ENCODE results near the gene APOO.

Gene APOO

DNA sequence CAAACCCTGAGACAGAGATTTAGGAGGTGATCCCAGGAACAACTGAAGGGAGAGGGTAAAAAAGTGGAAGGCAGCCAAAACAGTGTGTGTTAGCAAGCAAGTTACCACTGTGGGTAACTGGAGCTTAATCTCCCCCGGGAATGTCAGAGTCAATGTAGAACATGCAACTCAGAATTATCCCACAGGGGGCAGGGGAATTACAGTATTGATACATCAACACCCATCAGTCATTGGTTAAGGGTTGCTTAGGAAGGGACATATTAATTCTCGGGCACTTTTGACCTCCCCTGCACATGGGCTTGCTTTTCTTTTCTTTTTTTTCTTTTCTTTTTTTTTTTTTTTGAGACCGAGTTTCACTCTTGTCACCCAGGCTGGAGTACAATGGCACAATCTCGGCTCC, 29.4 kb upstream of the APOO start:
- H3K4me3 ChIP-seq (ENCODE audit: low read depth, low read length), result no peak overlapping the region
- no peaks in the 10 kb centered on the region for H3K79me2 ChIP-seq
- no peaks in the 10 kb centered on the region for H3K27me3 ChIP-seq (ENCODE audit: control insufficient read depth, insufficient read depth, low read length)
- no peak overlapping the region for H3K9ac ChIP-seq
- no peak overlapping the region for H3K27ac ChIP-seq
- no peaks in the 10 kb centered on the region for H3K36me3 ChIP-seq (ENCODE audit: control insufficient read depth, insufficient read depth, low read length)
- H3K4me2 ChIP-seq (ENCODE audit: low read length), result no peak overlapping the region
- TF ChIP-seq, protein P1, sequence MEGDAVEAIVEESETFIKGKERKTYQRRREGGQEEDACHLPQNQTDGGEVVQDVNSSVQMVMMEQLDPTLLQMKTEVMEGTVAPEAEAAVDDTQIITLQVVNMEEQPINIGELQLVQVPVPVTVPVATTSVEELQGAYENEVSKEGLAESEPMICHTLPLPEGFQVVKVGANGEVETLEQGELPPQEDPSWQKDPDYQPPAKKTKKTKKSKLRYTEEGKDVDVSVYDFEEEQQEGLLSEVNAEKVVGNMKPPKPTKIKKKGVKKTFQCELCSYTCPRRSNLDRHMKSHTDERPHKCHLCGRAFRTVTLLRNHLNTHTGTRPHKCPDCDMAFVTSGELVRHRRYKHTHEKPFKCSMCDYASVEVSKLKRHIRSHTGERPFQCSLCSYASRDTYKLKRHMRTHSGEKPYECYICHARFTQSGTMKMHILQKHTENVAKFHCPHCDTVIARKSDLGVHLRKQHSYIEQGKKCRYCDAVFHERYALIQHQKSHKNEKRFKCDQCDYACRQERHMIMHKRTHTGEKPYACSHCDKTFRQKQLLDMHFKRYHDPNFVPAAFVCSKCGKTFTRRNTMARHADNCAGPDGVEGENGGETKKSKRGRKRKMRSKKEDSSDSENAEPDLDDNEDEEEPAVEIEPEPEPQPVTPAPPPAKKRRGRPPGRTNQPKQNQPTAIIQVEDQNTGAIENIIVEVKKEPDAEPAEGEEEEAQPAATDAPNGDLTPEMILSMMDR (IDR thresholded peaks at IDR 0.05), result no peak
- H3K9me3 ChIP-seq (ENCODE audit: control insufficient read depth, low read length), result no peaks in the 10 kb centered on the region
- no peak overlapping the region for H2AFZ ChIP-seq
- no peaks in the 10 kb centered on the region for H3K4me1 ChIP-seq

DNA sequence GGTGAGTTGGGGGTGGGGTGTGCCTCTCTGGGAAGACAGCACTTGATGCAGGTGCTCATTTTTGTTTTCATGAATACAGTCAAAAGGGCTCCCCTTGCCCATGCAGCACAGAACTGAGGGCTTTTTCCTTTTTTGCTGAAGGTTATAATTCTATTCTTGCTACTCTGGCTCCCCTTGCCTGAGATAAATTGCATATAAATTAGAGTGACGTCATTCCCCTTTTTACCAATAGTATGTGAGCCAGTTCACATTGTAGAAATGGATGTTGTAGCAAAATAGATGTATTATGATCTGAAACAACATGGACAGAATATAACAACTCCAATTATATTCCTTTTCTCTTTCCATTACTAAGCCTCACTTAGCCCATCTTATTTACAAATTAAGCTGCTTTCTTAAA, 28.4 kb upstream of the APOO start:
- no peak overlapping the region for H3K4me3 ChIP-seq (ENCODE audit: low read depth, low read length)
- H3K36me3 ChIP-seq (ENCODE audit: control insufficient read depth, insufficient read depth, low read length), result no peaks in the 10 kb centered on the region
- H3K4me1 ChIP-seq, result no peaks in the 10 kb centered on the region
- H3K9me3 ChIP-seq (ENCODE audit: control insufficient read depth, low read length), result no peaks in the 10 kb centered on the region
- no peak overlapping the region for H3K27ac ChIP-seq
- no peaks in the 10 kb centered on the region for H3K27me3 ChIP-seq (ENCODE audit: control insufficient read depth, insufficient read depth, low read length)
- H3K4me2 ChIP-seq (ENCODE audit: low read length), result no peak overlapping the region
- TF ChIP-seq, protein P1 (IDR thresholded peaks at IDR 0.05), result no peak
- H3K79me2 ChIP-seq, result no peaks in the 10 kb centered on the region
- H3K9ac ChIP-seq, result no peak overlapping the region
- no peak overlapping the region for H2AFZ ChIP-seq

DNA sequence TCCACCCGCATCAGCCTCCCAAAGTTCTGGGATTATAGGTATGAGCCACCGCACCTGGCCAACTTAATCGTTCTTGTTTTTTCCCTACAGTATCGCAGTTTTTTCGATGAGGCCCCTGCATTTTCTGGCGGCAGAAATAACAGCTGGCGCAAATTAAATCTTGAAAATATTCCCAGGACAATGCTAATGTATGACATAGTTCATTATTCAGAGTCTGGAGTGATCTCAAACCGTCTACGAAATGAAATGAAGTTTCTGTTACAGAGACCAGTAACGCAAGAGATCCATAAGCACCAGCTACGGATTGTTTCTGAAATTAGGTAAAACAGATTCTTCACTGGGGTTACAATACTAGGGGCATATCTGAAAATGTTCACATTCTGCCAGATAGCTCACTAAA, 27.4 kb upstream of the APOO start:
- H3K27me3 ChIP-seq (ENCODE audit: control insufficient read depth, insufficient read depth, low read length), result no peaks in the 10 kb centered on the region
- no peak overlapping the region for H2AFZ ChIP-seq
- no peak overlapping the region for H3K27ac ChIP-seq
- TF ChIP-seq, protein P1 (IDR thresholded peaks at IDR 0.05), result no peak
- H3K36me3 ChIP-seq (ENCODE audit: control insufficient read depth, insufficient read depth, low read length), result no peaks in the 10 kb centered on the region
- no peak overlapping the region for H3K4me3 ChIP-seq (ENCODE audit: low read depth, low read length)
- H3K4me1 ChIP-seq, result no peaks in the 10 kb centered on the region
- H3K4me2 ChIP-seq (ENCODE audit: low read length), result no peak overlapping the region
- H3K79me2 ChIP-seq, result no peaks in the 10 kb centered on the region
- H3K9me3 ChIP-seq (ENCODE audit: control insufficient read depth, low read length), result no peaks in the 10 kb centered on the region
- H3K9ac ChIP-seq, result no peak overlapping the region

DNA sequence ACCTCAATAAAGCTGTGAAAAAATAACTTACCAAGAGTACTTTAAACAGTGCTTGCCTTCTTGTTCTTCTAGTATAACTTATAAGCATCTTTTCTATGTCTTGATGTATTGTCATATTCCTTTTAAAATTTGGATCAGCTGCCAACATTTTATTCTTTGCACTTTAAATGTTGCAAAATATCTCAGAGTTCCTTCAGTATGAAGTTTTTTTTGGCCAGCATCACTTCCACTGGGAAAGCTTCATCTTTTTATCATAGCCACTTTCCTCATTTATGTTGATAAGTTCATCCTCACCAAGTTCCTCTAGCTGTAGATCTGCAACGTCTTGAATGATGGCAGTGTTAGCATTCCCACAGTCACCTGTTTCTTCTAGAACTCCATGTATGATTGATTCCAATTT, 24.3 kb upstream of the APOO start:
- Histone ChIP-seq H2AFZ (no peak overlapping the region), H3K4me2 (ENCODE audit: low read length) (no peak overlapping the region), H3K79me2 (no peaks in the 10 kb centered on the region), H3K9me3 (ENCODE audit: control insufficient read depth, low read length) (no peaks in the 10 kb centered on the region), H3K27me3 (ENCODE audit: control insufficient read depth, insufficient read depth, low read length) (no peaks in the 10 kb centered on the region), H3K4me1 (no peaks in the 10 kb centered on the region), H3K9ac (no peak overlapping the region), H3K27ac (no peak overlapping the region), H3K36me3 (ENCODE audit: control insufficient read depth, insufficient read depth, low read length) (no peaks in the 10 kb centered on the region), H3K4me3 (ENCODE audit: low read depth, low read length) (no peak overlapping the region)
- TF ChIP-seq, protein P1 (IDR thresholded peaks at IDR 0.05), result no peak

DNA sequence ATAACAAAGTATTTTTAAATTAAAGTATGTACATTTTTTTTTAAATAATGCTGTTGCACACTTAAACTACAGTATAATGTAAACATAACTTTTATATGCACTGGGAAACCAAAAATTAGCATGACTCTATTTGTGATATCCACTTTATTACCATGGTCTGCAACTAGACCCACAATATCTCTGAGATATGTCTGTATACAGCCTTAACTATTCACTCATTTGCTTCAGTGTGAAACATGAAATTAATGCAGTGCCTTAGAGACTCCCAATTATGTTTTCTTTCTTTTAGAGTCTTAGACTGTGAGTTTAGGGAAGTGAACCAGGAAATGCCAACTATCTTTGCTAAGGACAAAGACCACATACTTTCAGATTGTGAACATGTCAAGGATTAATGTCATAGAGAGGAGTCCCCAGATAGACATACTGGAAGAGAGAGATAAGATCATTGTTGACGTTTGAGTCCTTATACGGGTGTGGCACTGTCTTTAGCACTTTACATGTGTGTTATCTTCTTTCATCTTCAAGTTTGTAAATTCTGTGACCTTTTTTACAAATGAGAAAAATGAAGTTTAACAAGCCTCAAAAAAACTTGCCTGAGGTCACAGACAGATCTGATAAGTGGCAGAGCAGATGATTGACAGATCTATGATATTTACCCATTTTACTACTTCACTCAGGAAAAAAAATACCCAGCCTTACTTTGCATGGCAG, 23.3 kb upstream of the APOO start:
- Histone ChIP-seq H3K4me3 (ENCODE audit: low read depth, low read length) (no peak overlapping the region), H3K27ac (no peak overlapping the region), H3K9me3 (ENCODE audit: control insufficient read depth, low read length) (no peaks in the 10 kb centered on the region), H3K79me2 (no peaks in the 10 kb centered on the region), H3K36me3 (ENCODE audit: control insufficient read depth, insufficient read depth, low read length) (no peaks in the 10 kb centered on the region), H3K4me1 (no peaks in the 10 kb centered on the region), H3K9ac (no peak overlapping the region), H3K4me2 (ENCODE audit: low read length) (no peak overlapping the region), H3K27me3 (ENCODE audit: control insufficient read depth, insufficient read depth, low read length) (no peaks in the 10 kb centered on the region), H2AFZ (no peak overlapping the region)
- TF ChIP-seq, protein P1 (IDR thresholded peaks at IDR 0.05), result no peak
